CMK (cell line): ENCODE results near the gene CDH13.

Experiments used
- DNase-seq: peaks from one replicate; pipeline ENCODE4 v3.0.0-alpha.2; 2010; ENCODE audit warnings: low read depth

The CDH13 gene

DNA sequence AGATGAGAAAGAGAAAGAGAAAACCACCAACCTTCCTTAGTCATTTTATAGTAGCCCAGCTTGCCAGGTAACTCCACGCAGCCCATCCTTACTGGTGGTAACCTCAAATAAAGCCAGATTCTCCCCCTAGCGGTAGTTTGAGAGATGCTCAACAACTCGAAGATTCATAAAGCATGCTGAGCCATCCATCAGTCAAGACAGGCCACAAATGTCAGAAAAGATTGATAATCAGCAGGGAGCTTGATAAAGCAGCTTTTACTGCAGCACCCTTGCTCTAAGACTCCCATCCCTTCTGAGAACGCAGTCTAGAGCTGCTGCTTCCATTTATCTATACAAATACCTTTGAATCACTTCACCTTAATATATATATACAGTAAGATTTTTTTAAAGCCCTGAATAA is 729.5 kb downstream of the CDH13 start:
- DNase-seq = peak; percentile 4

DNA sequence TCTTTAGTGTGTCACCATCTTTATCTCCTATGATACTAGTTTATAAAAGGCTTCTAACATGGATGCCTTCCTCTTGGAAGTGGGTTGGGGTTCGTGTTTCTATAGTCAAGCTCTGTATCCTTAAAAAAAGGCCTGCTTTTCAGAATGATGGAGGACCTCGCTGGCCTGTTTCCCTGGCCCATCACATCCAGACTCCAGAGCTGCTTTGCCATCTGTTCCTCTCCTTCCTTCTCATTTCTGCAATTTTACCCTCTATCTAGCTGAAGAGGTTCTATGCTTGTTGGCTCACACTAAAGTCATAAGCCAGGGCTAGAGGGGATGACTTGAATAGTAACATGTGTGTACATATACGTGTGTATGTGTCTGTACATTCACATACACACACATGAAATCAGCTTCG is 730.2 kb downstream of the CDH13 start:
- no peak for DNase-seq

DNA sequence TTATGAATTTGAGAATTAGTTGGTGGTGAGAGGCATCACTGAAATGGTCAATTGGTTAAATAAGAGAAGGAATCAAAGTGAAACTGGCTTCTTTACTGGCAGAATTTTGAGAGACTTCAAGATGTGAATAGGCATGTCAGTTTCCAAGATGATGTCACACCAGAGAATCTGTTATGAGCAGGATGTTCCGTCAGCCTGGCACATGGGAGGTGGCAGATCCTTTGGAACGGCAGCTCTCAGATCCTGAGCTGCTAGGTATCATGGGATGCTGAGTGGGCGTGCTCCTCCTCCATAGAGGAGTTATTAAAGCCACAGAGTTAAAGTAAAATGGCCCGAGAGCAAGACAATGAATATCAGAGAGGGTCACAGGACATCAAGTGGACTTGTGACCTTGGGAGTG is 736.8 kb downstream of the CDH13 start:
- DNase-seq = no peak

DNA sequence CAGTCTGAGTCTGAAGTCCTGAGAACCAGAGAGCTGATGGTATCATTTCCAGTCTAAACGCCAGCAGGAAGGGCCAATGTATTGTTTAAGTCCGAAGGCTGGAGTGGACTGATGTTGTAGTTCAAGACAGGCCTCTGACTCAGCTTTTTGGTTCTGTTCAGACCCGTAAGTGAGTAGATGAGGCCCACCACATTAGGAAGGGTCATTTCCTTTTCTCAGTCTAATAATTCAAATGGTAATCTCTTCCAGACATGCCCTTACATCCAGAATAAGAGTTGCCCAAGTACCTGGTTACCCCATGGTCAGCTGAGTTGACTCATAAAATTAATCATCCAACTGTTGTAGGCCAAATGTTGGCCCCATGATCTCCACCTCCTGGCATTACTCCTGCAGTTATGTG is 738.4 kb downstream of the CDH13 start:
- no peak for DNase-seq

DNA sequence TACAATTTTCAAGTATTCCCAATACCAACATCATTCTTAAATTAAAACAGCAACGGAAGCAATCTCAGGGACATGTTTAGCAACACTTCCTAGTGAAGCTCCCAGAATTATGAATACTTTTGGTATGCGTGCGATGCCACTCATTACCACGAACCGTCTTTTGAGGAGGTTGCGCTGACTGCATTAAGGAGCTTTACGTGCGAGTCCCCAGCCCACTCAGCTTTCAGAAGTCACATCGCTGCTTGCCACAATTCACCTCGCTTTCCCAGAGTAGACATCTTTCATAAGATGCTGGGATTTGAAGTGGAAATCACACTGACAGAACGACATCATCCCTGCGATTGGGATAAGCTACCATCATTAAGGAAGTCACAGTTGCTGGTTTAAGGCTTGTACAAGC is 739.5 kb downstream of the CDH13 start:
- no peak for DNase-seq

DNA sequence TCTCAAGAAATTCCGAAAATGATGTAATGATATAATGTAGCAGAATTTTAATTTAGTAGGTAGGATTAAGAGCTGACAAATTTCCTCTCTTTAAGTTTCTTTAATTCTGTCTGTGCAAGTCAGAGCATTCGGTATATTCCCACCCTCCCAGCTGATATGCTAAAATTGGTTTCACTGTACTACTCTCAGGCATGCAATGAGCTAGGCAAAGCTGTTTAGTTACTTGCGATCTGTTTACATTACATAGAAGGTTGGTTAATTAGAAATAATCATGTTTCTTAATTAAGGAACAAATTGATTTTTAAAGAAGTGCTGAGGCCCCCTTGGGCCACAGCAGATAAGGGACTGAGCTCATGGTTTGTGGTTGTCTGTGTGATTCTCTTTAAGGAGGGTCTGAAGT is 748.2 kb downstream of the CDH13 start:
- DNase-seq = no peak

DNA sequence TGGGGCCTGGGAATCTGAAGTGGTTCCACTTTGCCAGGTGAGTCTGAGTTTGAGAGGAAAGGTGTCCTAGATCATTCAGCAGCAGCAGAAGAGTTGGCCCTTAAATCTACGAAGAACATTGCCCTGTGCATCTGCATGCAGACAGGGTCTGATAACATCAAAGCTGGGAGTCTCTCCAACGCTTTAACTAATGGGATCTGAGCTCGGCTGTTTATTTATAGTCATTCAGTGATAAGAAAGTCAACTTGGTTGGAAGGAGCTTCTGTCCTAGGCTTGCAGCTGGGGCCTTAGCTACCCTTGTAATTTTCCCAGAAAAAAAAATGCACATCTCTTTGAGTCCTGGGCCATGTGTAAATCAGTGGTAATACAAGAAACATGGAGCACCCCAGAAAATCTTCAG is 763.0 kb downstream of the CDH13 start:
- DNase-seq = no peak

DNA sequence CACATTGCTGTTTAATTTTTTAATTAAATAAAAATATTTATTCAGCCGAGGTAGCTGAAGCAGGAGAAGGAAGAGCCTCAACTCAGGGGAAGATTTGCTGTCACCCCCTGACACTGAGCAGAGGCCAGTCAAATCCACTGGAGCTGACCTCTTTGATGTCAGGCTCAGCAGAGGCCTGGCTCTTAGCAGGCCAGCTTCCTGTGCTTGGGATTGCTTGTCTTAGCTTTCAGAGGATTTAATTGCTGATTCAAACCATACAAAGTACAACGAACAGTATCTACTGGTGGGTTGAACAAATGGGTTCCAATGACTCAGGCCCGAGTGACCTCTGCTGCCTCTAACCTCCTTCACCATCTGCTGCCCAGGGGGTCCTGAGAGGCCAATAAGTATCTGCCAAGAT is 764.0 kb downstream of the CDH13 start:
- DNase-seq = no peak

DNA sequence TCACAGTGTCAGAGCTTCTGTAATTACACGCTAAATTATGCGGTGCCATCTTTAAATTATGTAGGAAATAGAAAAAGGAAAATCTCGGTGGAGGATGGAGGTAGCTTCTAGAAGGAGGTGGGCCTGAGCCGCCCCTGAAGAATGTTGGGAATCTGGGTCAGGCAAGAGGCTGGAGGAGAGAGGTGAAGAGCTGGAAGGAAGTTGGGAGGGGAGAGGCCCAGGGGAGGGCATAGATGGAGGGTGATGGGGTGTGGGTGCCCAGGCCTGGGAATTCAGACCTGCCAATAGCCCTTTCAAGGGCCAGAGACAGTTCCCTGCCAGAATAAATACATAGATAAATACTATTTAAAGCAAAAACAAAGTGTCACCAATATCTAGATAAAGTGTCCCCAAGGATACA is 766.0 kb downstream of the CDH13 start:
- no peak for DNase-seq

DNA sequence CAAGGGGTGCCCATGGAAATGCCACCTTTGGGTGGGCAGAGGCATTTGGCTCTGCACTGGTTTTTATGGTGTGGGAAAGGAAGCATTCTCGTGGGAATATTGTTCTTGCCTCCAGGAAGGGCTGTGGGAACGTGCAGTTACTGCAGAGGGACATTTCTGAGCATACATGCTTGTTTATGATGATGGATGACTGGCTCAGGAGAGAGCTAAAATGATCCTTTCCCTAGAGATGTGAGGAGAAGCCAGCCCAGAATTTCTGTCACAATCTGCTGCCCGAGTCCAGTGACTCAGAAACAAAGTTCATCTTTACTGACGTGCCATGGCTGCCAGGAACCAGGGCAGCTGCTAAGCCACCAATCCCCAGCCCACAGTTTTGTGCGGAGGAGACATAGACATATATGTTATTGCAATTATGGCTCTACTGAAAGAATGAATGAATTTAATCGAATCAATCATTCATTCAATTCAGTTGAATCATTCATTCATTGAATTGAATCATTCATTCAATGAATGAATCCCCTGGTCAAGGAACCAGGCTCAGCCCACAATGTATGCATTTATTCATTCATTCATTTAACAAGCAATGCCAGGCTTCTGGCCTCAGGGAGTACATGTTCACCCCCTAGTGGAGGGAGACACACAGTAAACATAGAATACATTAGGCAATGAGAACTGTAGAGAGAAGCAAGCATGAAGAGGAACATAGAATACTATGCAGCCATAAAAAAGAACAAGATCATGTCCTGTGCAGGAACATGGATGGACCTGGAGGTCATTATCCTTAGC is 766.6 kb downstream of the CDH13 start:
- no peak for DNase-seq

DNA sequence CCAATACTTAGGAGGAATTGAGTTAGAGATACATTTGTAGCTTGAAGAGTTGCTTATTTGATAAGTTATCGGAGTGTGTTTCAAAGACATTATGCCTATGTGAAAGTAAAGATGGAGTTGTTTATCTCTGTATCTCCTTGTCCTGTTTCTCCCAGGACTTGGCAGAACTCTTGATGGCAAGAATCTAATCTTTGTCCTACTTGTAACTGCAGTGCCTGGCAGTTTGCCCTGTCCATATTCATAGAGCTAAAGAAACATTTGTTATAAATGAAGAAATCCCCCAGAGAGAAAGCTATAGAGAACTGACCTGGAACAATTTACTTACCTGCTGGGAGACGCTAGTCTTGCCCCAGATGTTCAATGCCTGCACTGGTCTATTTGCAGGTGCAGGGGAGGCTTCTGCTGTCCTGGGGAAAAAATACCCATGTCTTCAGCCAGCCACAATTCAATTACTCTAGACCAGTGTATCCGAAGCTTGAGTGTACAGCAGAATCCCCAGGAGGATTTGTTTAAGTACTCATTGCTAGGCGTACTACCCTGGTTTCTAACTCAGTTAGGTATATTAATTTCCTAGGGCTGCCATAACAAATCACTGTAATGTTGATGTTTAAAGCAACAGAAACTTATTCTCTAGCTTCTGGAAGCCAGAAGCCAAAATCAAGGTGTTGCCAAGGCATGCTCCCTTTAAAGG is 771.0 kb downstream of the CDH13 start:
- DNase-seq = no peak

DNA sequence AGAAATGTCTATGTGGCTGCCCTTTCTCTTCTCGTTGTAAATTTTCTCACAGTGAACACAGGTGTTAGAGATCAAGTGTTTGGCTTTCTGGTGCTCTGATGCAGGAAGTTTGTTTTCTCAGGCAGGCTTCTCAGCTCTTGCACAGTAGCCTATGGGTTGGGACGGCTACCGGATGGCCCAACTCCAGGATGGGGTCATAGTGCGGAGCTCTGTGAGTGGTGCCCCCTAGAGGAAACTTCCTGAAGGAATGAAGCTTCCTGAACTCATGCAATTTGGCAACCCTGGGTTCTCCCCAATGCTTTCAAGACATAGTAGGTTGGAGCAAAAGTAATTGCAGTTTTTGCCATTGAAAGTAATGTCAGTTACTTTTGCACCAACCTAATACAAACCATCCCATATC is 773.5 kb downstream of the CDH13 start:
- no peak for DNase-seq

DNA sequence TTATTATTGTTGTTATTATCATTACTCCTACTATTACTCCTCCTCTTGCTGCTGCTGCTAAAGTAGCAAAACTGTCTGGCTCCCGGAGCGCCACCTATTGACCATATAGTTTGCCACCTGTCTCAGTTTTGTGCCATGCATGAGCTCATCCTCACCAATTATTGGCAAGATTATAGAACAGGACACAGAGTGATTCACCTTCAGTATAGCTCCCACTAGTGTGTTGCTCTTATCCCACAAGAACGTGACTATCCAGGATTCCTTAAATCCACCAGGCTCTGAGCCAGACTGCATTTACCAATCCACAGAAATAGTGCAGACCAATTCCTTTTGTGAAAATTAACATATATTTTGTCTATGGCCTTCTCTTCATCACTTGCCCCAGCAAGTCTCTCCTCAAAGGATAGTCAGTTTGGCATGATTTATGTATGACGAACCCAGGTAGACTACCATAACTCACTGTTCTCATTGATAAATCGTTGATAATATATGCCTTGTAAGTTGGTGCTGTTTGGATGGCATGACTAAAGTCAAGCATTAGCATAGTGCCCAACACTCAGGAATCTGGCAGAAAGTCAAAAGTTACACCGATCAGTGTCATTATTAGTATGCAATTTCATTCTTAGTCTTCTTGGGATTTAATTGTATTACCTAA is 775.5 kb downstream of the CDH13 start:
- DNase-seq = no peak

DNA sequence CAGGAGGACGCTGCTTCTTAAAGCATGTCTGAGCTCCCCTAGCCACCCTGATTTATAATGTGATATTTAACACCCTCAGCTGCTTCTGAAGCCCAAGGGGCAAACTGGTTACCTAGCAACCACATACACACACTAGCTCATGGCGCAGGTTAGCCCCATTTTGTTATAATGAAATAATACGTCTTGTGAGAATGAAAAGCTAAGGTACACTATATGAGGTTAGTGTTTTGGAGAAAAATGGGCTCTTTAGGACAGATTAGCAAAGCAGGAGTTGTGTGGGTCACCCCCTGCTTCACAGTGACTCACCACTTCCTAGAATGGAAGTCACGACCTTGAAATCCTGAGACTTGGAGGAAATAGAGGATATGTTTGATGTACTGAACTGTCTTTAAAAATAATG is 776.2 kb downstream of the CDH13 start:
- no peak for DNase-seq

DNA sequence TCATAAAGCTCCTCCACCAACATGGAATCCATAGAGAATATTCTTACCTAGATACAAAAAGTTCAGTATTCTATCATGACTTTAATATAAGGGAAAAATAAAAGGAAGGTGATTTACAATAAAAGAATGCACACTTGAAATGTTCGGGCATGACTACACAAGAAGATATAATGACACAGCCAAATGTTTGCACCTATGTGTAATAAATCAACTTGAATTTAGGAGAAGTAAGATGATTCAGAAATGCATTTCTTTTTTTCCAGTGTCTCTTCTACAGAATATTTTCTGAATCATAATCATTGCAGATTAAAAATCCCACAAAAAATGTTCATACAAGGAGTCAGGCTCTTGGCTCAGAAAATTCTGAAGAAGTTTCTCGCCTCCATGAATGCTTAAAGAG is 777.0 kb downstream of the CDH13 start:
- no peak for DNase-seq

DNA sequence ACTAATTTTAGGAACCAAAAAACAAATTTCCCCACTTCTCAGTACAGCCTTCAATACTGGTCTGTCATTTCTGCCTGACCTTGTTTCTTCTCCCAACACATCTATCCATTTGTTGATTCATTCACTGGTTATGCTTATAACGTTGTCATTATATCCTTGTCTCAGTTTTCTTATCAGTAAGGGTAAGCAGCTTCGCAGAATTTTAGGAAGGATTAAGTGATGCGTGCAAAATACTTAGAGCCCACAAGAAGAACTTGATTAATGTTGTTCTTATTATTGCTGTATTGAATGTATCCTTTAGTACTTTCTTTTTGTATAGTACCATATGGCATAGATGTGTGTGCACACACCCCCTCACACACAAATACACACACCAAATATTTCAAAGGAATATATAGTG is 777.5 kb downstream of the CDH13 start:
- DNase-seq = no peak

DNA sequence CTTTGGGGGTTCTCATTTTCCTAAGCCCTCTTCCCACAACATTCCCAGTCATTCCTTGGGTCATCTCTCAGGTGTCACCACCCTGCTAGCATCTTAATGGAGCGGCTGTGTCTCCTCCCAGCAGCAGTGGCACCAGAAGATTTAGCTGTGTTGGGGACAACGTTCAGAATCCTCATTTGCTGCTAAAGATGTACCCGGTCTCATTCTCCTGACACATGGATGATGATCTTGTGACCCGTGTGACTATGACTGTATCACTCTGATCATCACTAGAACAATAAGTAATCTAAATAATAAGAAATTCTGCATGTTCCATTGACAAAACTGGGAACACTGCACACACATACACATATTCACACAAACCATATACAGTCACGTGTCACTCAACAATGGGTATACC is 781.2 kb downstream of the CDH13 start:
- no peak for DNase-seq

DNA sequence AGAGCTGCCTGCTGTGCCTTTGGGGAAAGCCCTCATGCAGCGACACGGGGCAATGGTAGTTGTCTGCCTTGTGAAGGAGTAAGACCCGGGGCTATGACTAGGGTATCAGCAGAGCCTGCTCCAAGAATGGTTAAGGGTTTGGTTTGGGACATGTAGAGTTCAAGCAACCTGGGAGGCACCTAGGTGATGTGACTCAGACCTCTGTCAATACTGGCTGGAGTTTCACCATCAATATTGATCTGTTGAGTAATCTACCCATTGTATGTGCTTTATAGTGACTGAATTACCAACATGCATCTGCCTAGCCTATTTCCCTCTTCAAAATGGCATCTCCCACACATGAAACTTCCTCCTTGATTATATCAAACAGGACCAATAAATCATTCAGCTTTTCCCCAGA is 782.6 kb downstream of the CDH13 start:
- DNase-seq = no peak

DNA sequence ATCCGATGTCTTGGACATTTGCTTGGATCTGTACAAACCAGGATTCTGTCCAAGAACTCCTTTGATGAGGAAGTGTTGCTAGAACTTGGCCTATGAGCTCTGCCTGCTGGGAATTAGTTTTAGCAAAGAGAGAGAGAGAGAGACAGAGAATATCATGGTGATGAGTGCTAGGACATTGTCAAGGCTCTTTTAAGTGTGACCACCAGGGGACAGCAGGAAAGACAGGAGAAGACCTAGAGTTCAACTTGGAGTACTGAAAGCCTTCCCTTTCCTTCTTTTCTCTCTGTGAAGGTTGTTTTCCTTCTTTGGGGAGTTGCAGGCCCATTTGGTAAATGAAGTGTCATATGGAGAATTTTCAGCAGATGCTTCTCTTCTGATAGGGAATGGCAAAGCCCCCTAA is 791.8 kb downstream of the CDH13 start:
- DNase-seq = no peak

DNA sequence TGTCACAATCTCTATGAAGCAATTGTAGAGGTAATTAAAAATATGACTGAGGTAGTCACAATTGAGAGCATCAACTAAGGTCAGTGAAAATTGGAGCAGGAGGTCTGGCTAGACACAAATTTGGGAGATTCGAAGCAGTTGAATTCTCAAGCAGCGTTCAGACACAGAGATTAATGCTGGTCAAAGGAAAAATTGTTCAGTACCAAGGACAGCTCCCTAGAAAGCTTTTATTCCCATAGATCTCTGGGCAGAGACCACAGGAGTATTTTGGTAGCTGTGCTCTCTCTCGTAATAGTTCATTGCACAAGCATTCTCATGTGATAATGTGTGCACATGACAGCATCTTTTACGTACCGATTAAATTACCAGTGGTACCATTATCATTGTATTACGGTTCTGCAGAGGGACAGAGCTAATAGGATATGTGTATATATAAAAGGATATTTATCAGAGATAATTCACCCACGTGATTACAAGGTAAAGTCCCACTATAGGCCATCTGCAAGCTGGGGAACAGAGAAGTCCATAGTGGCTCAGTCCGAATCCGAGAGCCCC is 793.5 kb downstream of the CDH13 start:
- DNase-seq = peak; percentile 2

DNA sequence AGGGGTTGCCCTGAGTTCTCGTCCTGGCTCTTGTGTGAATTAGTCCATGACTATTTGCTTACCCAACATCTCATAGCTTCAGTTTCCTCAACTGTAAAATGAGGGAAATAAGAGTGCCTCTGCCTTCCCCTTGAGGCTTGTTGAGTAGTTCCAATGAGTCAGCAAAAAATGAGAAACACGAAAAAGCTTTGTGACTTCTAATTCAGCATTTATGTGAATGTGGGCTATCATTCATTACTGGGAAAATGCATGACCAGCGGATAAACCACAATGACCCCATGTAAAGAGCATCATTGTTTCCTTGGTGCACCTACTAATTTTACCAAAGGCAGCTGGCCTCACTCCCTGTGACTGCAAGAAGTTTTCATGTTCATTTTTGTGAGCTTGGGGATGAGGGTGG is 806.4 kb downstream of the CDH13 start:
- no peak for DNase-seq

DNA sequence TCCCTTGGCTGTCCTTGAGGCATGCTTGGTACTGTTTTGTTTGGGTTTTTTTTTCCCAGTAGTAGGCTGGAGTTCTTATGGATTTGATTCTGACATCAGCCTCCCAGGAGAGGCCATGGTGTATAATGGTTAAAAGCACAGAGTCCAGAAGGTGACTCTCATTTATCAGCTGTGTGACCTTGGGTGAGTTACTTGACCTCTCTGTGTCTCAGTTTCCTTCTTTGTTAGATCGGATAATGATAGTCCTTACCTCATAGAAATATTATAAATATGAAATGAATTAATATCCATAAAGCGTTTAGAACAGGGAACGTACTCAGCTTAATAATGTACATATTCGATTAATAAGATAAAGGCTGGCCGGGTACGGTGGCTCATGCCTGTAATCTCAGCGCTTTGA is 810.3 kb downstream of the CDH13 start:
- no peak for DNase-seq

DNA sequence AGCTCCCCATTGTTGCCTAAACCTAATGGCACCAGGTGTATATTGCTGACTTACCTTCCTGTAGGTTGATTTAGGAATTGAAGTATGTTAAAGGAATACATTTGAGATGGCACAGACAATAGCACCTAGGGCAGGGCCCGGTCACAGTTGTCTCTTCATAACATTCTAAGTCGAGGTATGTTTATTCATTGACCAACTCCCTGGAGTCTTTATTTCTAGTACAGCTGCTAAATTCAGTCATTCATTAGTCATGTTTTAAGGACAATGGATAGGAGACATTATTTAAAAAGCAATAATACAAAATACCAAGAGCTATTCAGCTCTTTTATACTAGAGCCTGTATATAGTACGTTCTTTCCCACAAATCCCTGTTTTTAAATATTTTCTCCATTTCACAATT is 811.6 kb downstream of the CDH13 start:
- DNase-seq = no peak
